ENCODE data around the gene ZBED4.

ZBED4 gene

GRCh38 chr22:49880281-49880680 is 26.6 kb downstream of the ZBED4 start:
- H3K27ac ChIP-seq (ENCODE audit: low read depth in 2 of 2, low read length in 2 of 2), result no peak overlapping the region
- H3K9me3 ChIP-seq (ENCODE audit: control insufficient read depth in 2 of 2, low read length in 2 of 2), result no peaks in the 10 kb centered on the region
- H3K4me1 ChIP-seq (ENCODE audit: control insufficient read depth in 2 of 2, insufficient read depth in 2 of 2, low read length in 2 of 2), result no peaks in the 10 kb centered on the region
- peaks cover 6 to 19% of the 10 kb centered on the region in 2 donors for H3K36me3 ChIP-seq (ENCODE audit: control insufficient read depth in 2 of 2, insufficient read depth in 2 of 2, low read length in 2 of 2)
- H3K27me3 ChIP-seq (ENCODE audit: control insufficient read depth in 2 of 2, insufficient read depth in 2 of 2, low read length in 2 of 2), result no peaks in the 10 kb centered on the region
- no peak overlapping the region for H3K9ac ChIP-seq (ENCODE audit: low read depth in 1 of 2, low read length in 2 of 2)
- no peak overlapping the region for H3K4me3 ChIP-seq (ENCODE audit: low read length in 2 of 2)

- Histone ChIP-seq H3K9me3 (ENCODE audit: control insufficient read depth in 2 of 2, low read length in 2 of 2) (no peaks in the 10 kb centered on the region), H3K36me3 (ENCODE audit: control insufficient read depth in 2 of 2, insufficient read depth in 2 of 2, low read length in 2 of 2) (peaks cover 19 to 33% of the 10 kb centered on the region in 2 donors)
Measured at GRCh38 chr22:49881856-49882255, 28.2 kb downstream of the ZBED4 start.

GRCh38 chr22:49882519-49883293 is 29.1 kb downstream of the ZBED4 start:
- no peaks in the 10 kb centered on the region for H3K27me3 ChIP-seq (ENCODE audit: control insufficient read depth in 2 of 2, insufficient read depth in 2 of 2, low read length in 2 of 2)
- no peak overlapping the region for H3K4me3 ChIP-seq (ENCODE audit: low read length in 2 of 2)
- H3K9ac ChIP-seq (ENCODE audit: low read depth in 1 of 2, low read length in 2 of 2), result no peak overlapping the region
- no peaks in the 10 kb centered on the region for H3K9me3 ChIP-seq (ENCODE audit: control insufficient read depth in 2 of 2, low read length in 2 of 2)
- no peaks in the 10 kb centered on the region for H3K4me1 ChIP-seq (ENCODE audit: control insufficient read depth in 2 of 2, insufficient read depth in 2 of 2, low read length in 2 of 2)
- H3K27ac ChIP-seq (ENCODE audit: low read depth in 2 of 2, low read length in 2 of 2), result no peak overlapping the region
- peaks cover 23 to 39% of the 10 kb centered on the region in 2 donors for H3K36me3 ChIP-seq (ENCODE audit: control insufficient read depth in 2 of 2, insufficient read depth in 2 of 2, low read length in 2 of 2)

More at GRCh38 chr22:49881856-49882255, 28.2 kb downstream of the ZBED4 start:
- Histone ChIP-seq H3K27ac (ENCODE audit: low read depth in 2 of 2, low read length in 2 of 2) (no peak overlapping the region), H3K9ac (ENCODE audit: low read depth in 1 of 2, low read length in 2 of 2) (no peak overlapping the region), H3K27me3 (ENCODE audit: control insufficient read depth in 2 of 2, insufficient read depth in 2 of 2, low read length in 2 of 2) (no peaks in the 10 kb centered on the region), H3K4me1 (ENCODE audit: control insufficient read depth in 2 of 2, insufficient read depth in 2 of 2, low read length in 2 of 2) (no peaks in the 10 kb centered on the region), H3K4me3 (ENCODE audit: low read length in 2 of 2) (no peak overlapping the region)

GRCh38 chr22:49883294-49883640 is 29.6 kb downstream of the ZBED4 start:
- Histone ChIP-seq H3K4me3 (ENCODE audit: low read length in 2 of 2) (no peak overlapping the region), H3K27me3 (ENCODE audit: control insufficient read depth in 2 of 2, insufficient read depth in 2 of 2, low read length in 2 of 2) (no peaks in the 10 kb centered on the region), H3K36me3 (ENCODE audit: control insufficient read depth in 2 of 2, insufficient read depth in 2 of 2, low read length in 2 of 2) (peaks cover 23 to 40% of the 10 kb centered on the region in 2 donors), H3K27ac (ENCODE audit: low read depth in 2 of 2, low read length in 2 of 2) (no peak overlapping the region), H3K4me1 (ENCODE audit: control insufficient read depth in 2 of 2, insufficient read depth in 2 of 2, low read length in 2 of 2) (no peaks in the 10 kb centered on the region), H3K9ac (ENCODE audit: low read depth in 1 of 2, low read length in 2 of 2) (no peak overlapping the region), H3K9me3 (ENCODE audit: control insufficient read depth in 2 of 2, low read length in 2 of 2) (no peaks in the 10 kb centered on the region)

- peaks cover 25 to 47% of the 10 kb centered on the region in 2 donors for H3K36me3 ChIP-seq (ENCODE audit: control insufficient read depth in 2 of 2, insufficient read depth in 2 of 2, low read length in 2 of 2)
- H3K9me3 ChIP-seq (ENCODE audit: control insufficient read depth in 2 of 2, low read length in 2 of 2), result no peaks in the 10 kb centered on the region
- no peak overlapping the region for H3K4me3 ChIP-seq (ENCODE audit: low read length in 2 of 2)
- no peak overlapping the region for H3K9ac ChIP-seq (ENCODE audit: low read depth in 1 of 2, low read length in 2 of 2)
- H3K27ac ChIP-seq (ENCODE audit: low read depth in 2 of 2, low read length in 2 of 2), result no peak overlapping the region
- H3K27me3 ChIP-seq (ENCODE audit: control insufficient read depth in 2 of 2, insufficient read depth in 2 of 2, low read length in 2 of 2), result no peaks in the 10 kb centered on the region
- H3K4me1 ChIP-seq (ENCODE audit: control insufficient read depth in 2 of 2, insufficient read depth in 2 of 2, low read length in 2 of 2), result no peaks in the 10 kb centered on the region
Measured at GRCh38 chr22:49884075-49884474, 30.4 kb downstream of the ZBED4 start.

GRCh38 chr22:49884503-49885260 is 31.0 kb downstream of the ZBED4 start:
- Histone ChIP-seq H3K9me3 (ENCODE audit: control insufficient read depth in 2 of 2, low read length in 2 of 2) (peaks cover 0 to 3% of the 10 kb centered on the region in 2 donors), H3K36me3 (ENCODE audit: control insufficient read depth in 2 of 2, insufficient read depth in 2 of 2, low read length in 2 of 2) (peaks cover 31 to 53% of the 10 kb centered on the region in 2 donors)

GRCh38 chr22:49885281-49885680 is 31.6 kb downstream of the ZBED4 start:
- H3K27me3 ChIP-seq (ENCODE audit: control insufficient read depth in 2 of 2, insufficient read depth in 2 of 2, low read length in 2 of 2), result no peaks in the 10 kb centered on the region
- H3K27ac ChIP-seq (ENCODE audit: low read depth in 2 of 2, low read length in 2 of 2), result no peak overlapping the region
- H3K4me1 ChIP-seq (ENCODE audit: control insufficient read depth in 2 of 2, insufficient read depth in 2 of 2, low read length in 2 of 2), result no peaks in the 10 kb centered on the region
- peaks cover 31 to 53% of the 10 kb centered on the region in 2 donors for H3K36me3 ChIP-seq (ENCODE audit: control insufficient read depth in 2 of 2, insufficient read depth in 2 of 2, low read length in 2 of 2)
- H3K9ac ChIP-seq (ENCODE audit: low read depth in 1 of 2, low read length in 2 of 2), result no peak overlapping the region
- peaks cover 0 to 3% of the 10 kb centered on the region in 2 donors for H3K9me3 ChIP-seq (ENCODE audit: control insufficient read depth in 2 of 2, low read length in 2 of 2)
- H3K4me3 ChIP-seq (ENCODE audit: low read length in 2 of 2), result no peak overlapping the region

More at GRCh38 chr22:49884503-49885260, 31.0 kb downstream of the ZBED4 start:
- Histone ChIP-seq H3K4me3 (ENCODE audit: low read length in 2 of 2) (no peak overlapping the region), H3K9ac (ENCODE audit: low read depth in 1 of 2, low read length in 2 of 2) (no peak overlapping the region), H3K27ac (ENCODE audit: low read depth in 2 of 2, low read length in 2 of 2) (no peak overlapping the region), H3K27me3 (ENCODE audit: control insufficient read depth in 2 of 2, insufficient read depth in 2 of 2, low read length in 2 of 2) (no peaks in the 10 kb centered on the region), H3K4me1 (ENCODE audit: control insufficient read depth in 2 of 2, insufficient read depth in 2 of 2, low read length in 2 of 2) (no peaks in the 10 kb centered on the region)

GRCh38 chr22:49885881-49886280 is 32.2 kb downstream of the ZBED4 start:
- peaks cover 31 to 53% of the 10 kb centered on the region in 2 donors for H3K36me3 ChIP-seq (ENCODE audit: control insufficient read depth in 2 of 2, insufficient read depth in 2 of 2, low read length in 2 of 2)
- H3K9me3 ChIP-seq (ENCODE audit: control insufficient read depth in 2 of 2, low read length in 2 of 2), result peaks cover 0 to 3% of the 10 kb centered on the region in 2 donors
- H3K9ac ChIP-seq (ENCODE audit: low read depth in 1 of 2, low read length in 2 of 2), result no peak overlapping the region
- H3K4me3 ChIP-seq (ENCODE audit: low read length in 2 of 2), result no peak overlapping the region
- no peak overlapping the region for H3K27ac ChIP-seq (ENCODE audit: low read depth in 2 of 2, low read length in 2 of 2)
- H3K27me3 ChIP-seq (ENCODE audit: control insufficient read depth in 2 of 2, insufficient read depth in 2 of 2, low read length in 2 of 2), result no peaks in the 10 kb centered on the region
- H3K4me1 ChIP-seq (ENCODE audit: control insufficient read depth in 2 of 2, insufficient read depth in 2 of 2, low read length in 2 of 2), result no peaks in the 10 kb centered on the region

GRCh38 chr22:49886346-49887063 is 32.9 kb downstream of the ZBED4 start:
- Histone ChIP-seq H3K27me3 (ENCODE audit: control insufficient read depth in 2 of 2, insufficient read depth in 2 of 2, low read length in 2 of 2) (no peaks in the 10 kb centered on the region), H3K9ac (ENCODE audit: low read depth in 1 of 2, low read length in 2 of 2) (no peak overlapping the region), H3K9me3 (ENCODE audit: control insufficient read depth in 2 of 2, low read length in 2 of 2) (peaks cover 0 to 3% of the 10 kb centered on the region in 2 donors), H3K4me1 (ENCODE audit: control insufficient read depth in 2 of 2, insufficient read depth in 2 of 2, low read length in 2 of 2) (no peaks in the 10 kb centered on the region), H3K36me3 (ENCODE audit: control insufficient read depth in 2 of 2, insufficient read depth in 2 of 2, low read length in 2 of 2) (peaks cover 33 to 56% of the 10 kb centered on the region in 2 donors), H3K4me3 (ENCODE audit: low read length in 2 of 2) (no peak overlapping the region), H3K27ac (ENCODE audit: low read depth in 2 of 2, low read length in 2 of 2) (no peak overlapping the region)

- no peaks in the 10 kb centered on the region for H3K27me3 ChIP-seq (ENCODE audit: control insufficient read depth in 2 of 2, insufficient read depth in 2 of 2, low read length in 2 of 2)
- peaks cover 0 to 3% of the 10 kb centered on the region in 2 donors for H3K9me3 ChIP-seq (ENCODE audit: control insufficient read depth in 2 of 2, low read length in 2 of 2)
- no peaks in the 10 kb centered on the region for H3K4me1 ChIP-seq (ENCODE audit: control insufficient read depth in 2 of 2, insufficient read depth in 2 of 2, low read length in 2 of 2)
- no peak overlapping the region for H3K4me3 ChIP-seq (ENCODE audit: low read length in 2 of 2)
- peaks cover 33 to 56% of the 10 kb centered on the region in 2 donors for H3K36me3 ChIP-seq (ENCODE audit: control insufficient read depth in 2 of 2, insufficient read depth in 2 of 2, low read length in 2 of 2)
- no peak overlapping the region for H3K9ac ChIP-seq (ENCODE audit: low read depth in 1 of 2, low read length in 2 of 2)
- no peak overlapping the region for H3K27ac ChIP-seq (ENCODE audit: low read depth in 2 of 2, low read length in 2 of 2)
Measured at GRCh38 chr22:49887064-49887451, 33.4 kb downstream of the ZBED4 start.
